NCI-H510A (cell line): ENCODE results near the gene PLEKHB2.
"Not testable (repeated sequence)": the region's sequence is repeated elsewhere in the genome, so short reads cannot be mapped to it uniquely, and the experiment has no call there.

ENCODE experiments used
- DNase-seq: peaks from one replicate; lab custom pipeline; 2025; lab: John Stamatoyannopoulos, UW

Gene PLEKHB2

GRCh38 chr2:131143803-131144202, 38.7 kb downstream of the PLEKHB2 start:
- no peak for DNase-seq

GRCh38 chr2:131145040-131145439, 39.9 kb downstream of the PLEKHB2 start:
- DNase-seq, result no peak

- DNase-seq, result no peak
These were observed 41.1 kb downstream of the PLEKHB2 start for GRCh38 chr2:131146231-131146630.

- no peak for DNase-seq
These were observed 41.6 kb downstream of the PLEKHB2 start for GRCh38 chr2:131146749-131147148.

GRCh38 chr2:131148426-131148825, 43.3 kb downstream of the PLEKHB2 start:
- no peak for DNase-seq

GRCh38 chr2:131150109-131150508, 45.0 kb downstream of the PLEKHB2 start:
- DNase-seq, result not testable (repeated sequence)

- no peak for DNase-seq
These were observed 46.3 kb downstream of the PLEKHB2 start for GRCh38 chr2:131151398-131151797.

- no peak for DNase-seq
These were observed 46.9 kb downstream of the PLEKHB2 start for GRCh38 chr2:131152074-131152473.

- DNase-seq, result no peak
These were observed 48.4 kb downstream of the PLEKHB2 start for GRCh38 chr2:131153529-131153928.

- peak; percentile 52 for DNase-seq
These were observed 49.0 kb downstream of the PLEKHB2 start for GRCh38 chr2:131154071-131154531.

GRCh38 chr2:131154647-131155046, 49.5 kb downstream of the PLEKHB2 start:
- no peak for DNase-seq

- DNase-seq, result no peak
These were observed 50.2 kb downstream of the PLEKHB2 start for GRCh38 chr2:131155208-131155855.

- no peak for DNase-seq
These were observed 51.5 kb downstream of the PLEKHB2 start for GRCh38 chr2:131156452-131157149.

- not testable (repeated sequence) for DNase-seq
These were observed 60.4 kb downstream of the PLEKHB2 start for GRCh38 chr2:131165562-131165961.

- no peak for DNase-seq
These were observed 63.4 kb downstream of the PLEKHB2 start for GRCh38 chr2:131168538-131168937.

GRCh38 chr2:131178050-131178449, 72.9 kb downstream of the PLEKHB2 start:
- not testable (repeated sequence) for DNase-seq

GRCh38 chr2:131178721-131179418, 73.7 kb downstream of the PLEKHB2 start:
- not testable (repeated sequence) for DNase-seq

GRCh38 chr2:131181451-131181850, 76.3 kb downstream of the PLEKHB2 start:
- DNase-seq, result not testable (repeated sequence)

GRCh38 chr2:131193421-131193820, 88.3 kb downstream of the PLEKHB2 start:
- not testable (repeated sequence) for DNase-seq

GRCh38 chr2:131196186-131196585, 91.0 kb downstream of the PLEKHB2 start:
- not testable (repeated sequence) for DNase-seq
